ENCODE data around the gene KIF26A. TPM values are rescaled to one million over a fixed set of nuclear protein-coding genes. Genes with fewer than 3 reads are reported as not detected.
"Not testable (repeated sequence)": the region's sequence is repeated elsewhere in the genome, so short reads cannot be mapped to it uniquely, and the experiment has no call there.

The KIF26A gene
- total RNA-seq, 2 donors from 2014 or later, result 0.43 TPM; not detected in 1

DNA sequence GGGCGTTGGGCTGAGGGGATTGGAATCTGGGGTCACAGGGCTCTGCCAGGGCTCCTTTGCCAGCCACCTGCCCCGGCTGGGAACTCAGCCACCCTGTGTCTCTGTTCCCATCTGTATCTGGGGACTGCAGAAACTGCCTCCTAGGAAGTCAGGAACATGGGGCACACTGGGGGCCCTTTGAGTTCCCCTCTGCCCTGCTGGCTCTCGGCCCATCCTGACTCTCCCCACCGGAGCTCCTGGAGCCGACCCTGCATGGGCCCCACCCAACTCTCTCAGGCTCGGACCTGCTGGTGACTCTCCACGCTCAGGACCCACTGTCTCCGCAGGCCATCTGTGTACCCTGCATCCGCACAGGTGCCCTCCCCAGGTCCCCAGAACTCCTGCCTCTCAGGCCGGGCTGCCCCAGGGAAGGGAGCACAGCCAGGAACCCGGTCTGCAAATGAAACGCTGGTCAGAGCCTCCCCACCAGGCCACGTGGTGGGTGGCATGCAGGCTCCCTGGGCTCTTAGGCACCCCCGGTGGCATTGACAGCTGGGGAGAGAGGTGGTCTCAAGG is 82.8 kb downstream of the KIF26A start:
- Mint-ChIP-seq H3K27ac (no peak overlapping the region), H3K36me3 (no peaks in the 10 kb centered on the region), H3K9me3 (no peaks in the 10 kb centered on the region)
- DNase-seq (ENCODE audit: low spot score in 2 of 2), result no peak
- no peak for ATAC-seq

- Mint-ChIP-seq H3K9me3 (no peaks in the 10 kb centered on the region), H3K36me3 (no peaks in the 10 kb centered on the region), H3K27ac (no peak overlapping the region)
- DNase-seq (ENCODE audit: low spot score in 2 of 2) (no peak), ATAC-seq (no peak)
These were observed 83.4 kb downstream of the KIF26A start for GRCh38 chr14:104221636-104222369.

DNA sequence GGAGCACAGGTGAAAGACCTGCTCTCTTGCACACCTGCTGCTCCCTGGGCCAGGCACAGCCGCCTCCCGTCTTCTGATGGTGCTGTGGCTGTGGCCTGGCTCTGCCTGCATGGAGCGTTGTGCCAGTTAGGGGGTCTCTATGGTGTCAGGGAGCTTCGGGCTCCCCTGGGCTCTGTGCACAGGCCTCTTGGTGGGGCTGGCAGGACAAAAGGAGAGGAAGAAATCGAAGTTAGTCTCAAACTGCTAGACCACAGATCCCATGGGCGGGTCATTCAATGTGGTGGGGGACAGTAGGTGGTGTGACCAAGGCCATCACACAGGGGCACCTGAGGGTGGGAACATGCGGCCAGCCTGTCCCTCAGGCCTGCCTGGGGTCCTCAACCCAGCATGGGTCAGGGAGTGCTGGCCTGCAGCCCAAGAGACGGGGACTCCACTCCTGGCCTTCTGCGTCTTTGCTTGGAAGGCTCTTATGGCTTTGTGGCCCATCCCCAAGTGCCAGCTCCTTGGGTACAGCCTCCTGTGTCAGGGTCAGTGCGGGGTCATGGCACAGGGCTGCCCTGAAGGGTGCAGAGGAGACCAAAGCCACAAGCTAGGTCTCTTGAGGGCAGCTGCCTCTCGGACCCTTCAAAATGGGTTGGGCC is 84.1 kb downstream of the KIF26A start:
- Mint-ChIP-seq H3K27ac (no peak overlapping the region), H3K9me3 (no peaks in the 10 kb centered on the region), H3K36me3 (no peaks in the 10 kb centered on the region)
- ATAC-seq, result no peak
- no peak for DNase-seq (ENCODE audit: low spot score in 2 of 2)

DNA sequence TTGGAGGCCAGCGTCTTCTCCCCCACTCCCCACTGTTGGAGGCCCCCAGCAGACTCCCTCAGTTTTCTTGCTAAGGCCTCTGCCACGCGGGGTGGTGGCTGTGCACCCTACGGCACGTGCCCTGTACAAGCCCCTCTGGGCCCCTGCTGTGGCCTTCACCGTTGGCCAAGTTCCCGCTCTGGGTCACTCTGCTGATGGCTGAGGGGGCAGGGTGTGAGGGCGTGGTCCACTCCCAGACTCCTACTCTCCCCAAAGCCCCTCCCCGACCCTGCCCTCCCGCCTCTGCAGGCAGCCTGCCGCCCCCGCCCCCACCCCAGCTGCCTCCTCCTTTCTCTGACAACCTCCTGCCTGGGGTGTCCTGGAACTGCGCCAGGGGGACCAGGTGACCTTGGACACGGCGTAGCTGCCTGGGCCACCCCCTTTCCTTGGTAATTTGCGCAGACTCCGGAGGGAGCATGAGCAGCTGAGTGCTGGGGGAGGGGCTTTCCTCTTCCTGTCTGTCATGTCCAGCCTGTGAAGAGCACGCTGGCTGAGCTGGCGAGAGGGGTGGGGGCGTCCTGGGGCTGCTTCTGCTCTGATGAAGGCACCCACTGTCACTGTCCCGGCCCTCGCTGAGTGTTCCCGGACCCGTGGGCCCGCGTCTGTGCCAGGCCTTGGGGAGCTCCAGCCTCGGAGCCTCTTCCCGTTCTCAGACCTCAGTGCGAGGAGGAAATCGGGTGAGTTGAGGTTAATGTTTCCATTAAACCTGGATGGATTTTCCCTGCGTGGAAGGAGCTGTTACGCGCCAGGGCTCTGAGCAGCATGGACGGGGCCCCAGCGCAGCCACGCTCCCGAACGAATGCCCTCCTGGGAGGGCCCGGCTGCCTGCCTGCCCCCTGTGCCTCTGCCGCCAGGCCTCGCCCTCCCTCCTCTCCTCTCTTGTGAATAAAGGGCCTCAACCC is 85.0 kb downstream of the KIF26A start:
- Mint-ChIP-seq H3K27ac (peak overlapping the region in 1 of 2 donors; percentile 60), H3K36me3 (no peaks in the 10 kb centered on the region), H3K9me3 (peaks cover 0 to 6% of the 10 kb centered on the region in 2 donors)
- DNase-seq (ENCODE audit: low spot score in 2 of 2), result no peak
- ATAC-seq, result no peak

DNA sequence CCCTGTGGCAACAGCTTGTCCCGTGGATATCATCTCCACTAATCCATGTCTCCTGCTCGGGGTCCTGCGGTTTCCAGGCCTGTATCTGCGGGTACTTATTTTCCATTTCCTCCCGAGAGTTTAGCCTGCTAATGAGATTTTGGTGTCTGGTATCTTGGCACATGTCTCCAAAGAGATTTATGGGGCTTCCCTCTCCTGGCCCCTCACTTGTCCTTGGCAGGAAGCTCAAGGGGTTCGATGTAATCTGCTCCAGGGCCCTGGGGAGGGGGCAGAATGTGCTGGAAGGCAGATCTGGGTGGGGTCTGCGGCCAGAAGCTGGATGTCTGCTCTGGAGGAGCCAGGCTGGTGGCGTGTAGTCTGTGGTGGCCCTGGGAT is 85.7 kb downstream of the KIF26A start:
- no peak for ATAC-seq

GRCh38 chr14:104224506-104225277 is 86.3 kb downstream of the KIF26A start:
- peak in 1 of 2 donors; percentile 34 for ATAC-seq
- peak overlapping the region in 1 of 2 donors; percentile 50 for H3K27ac Mint-ChIP-seq
- peak in 1 of 2 donors; percentile 65 for DNase-seq (ENCODE audit: low spot score in 2 of 2)
- no peaks in the 10 kb centered on the region for H3K36me3 Mint-ChIP-seq
- peaks cover 0 to 6% of the 10 kb centered on the region in 2 donors for H3K9me3 Mint-ChIP-seq

More for the DNA sequence above, 85.7 kb downstream of the KIF26A start:
- H3K36me3 Mint-ChIP-seq, result no peaks in the 10 kb centered on the region
- peaks cover 0 to 6% of the 10 kb centered on the region in 2 donors for H3K9me3 Mint-ChIP-seq
- H3K27ac Mint-ChIP-seq, result peak overlapping the region in 1 of 2 donors; percentile 60
- DNase-seq (ENCODE audit: low spot score in 2 of 2), result no peak

DNA sequence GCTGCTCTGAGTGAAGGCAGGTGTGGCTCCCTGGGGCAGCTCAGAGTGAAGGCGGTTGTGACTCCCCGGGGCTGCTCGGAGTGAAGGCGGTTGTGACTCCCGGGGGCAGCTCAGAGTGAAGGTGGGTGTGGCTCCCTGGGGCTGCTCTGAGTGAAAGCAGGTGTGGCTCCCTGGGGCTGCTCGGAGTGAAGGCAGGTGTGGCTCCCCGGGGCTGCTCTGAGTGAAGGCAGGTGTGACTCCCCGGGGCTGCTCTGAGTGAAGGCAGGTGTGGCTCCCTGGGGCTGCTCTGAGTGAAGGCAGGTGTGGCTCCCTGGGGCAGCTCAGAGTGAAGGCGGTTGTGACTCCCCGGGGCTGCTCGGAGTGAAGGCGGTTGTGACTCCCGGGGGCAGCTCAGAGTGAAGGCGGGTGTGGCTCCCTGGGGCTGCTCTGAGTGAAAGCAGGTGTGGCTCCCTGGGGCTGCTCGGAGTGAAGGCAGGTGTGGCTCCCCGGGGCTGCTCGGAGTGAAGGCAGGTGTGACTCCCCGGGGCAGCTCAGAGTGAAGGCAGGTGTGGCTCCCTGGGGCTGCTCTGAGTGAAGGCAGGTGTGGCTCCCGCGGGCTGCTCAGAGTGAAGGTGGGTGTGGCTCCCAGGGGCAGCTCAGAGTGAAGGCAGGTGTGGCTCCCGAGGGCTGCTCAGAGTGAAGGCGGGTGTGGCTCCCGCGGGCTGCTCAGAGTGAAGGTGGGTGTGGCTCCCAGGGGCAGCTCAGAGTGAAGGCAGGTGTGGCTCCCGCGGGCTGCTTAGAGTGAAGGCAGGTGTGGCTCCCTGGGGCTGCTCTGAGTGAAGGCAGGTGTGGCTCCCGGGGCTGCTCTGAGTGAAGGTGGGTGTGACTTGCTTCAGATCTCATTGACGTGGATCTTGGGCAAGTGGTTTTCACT is 87.1 kb downstream of the KIF26A start:
- not testable (repeated sequence) for H3K36me3 Mint-ChIP-seq, ATAC-seq, H3K9me3 Mint-ChIP-seq

DNA sequence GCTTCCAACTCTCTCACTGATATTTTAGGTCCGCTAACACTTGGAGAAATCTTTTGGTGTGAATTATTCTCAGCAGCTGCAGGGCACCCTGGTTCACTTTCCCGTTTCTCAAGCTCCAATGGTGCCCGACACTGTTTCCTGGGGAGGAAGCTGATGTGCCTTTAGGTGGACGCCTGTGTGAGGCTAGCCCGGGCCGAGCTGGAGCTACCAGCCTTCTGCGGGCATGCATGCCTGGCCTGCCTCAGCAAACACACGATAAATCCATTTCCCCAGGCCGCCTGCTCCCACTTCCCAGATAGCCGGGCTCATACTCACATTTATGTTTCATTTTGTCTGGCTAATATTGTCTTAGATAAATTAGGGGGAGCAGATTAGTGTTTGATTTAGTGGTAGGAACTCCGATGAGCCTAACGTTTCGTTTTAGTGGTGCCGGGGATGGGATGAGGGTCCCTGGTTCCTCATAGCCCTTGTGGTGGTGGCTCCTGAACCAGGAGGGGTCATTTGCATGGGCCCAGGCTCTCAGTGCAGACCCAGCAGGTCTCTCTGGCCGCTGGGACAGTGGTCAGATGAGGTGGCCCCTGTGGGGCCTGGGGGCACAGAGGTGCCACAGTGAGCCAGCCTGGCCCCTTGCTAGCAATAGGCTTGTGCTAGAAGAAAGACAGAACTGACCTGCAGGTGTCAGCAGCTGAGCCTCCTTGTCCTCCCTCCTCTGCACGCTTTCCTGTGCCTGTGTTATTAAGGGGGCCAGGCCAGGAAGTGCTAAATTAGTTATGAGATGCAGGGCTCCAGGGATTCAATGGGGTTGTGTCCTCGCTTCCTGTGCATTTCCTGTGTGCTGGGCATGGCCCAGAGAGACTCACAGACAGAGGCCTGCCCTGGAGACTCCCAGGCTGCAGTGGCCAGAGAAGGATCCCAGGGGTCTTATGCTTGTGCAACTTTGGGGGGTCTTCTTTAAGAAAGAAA is 88.3 kb downstream of the KIF26A start:
- H3K9me3 Mint-ChIP-seq, result peaks cover 0 to 6% of the 10 kb centered on the region in 2 donors
- no peak overlapping the region for H3K27ac Mint-ChIP-seq
- no peaks in the 10 kb centered on the region for H3K36me3 Mint-ChIP-seq
- no peak for ATAC-seq
- DNase-seq (ENCODE audit: low spot score in 2 of 2), result no peak

More for the DNA sequence above, 87.1 kb downstream of the KIF26A start:
- H3K27ac Mint-ChIP-seq; DNase-seq (ENCODE audit: low spot score in 2 of 2): not testable (repeated sequence)

DNA sequence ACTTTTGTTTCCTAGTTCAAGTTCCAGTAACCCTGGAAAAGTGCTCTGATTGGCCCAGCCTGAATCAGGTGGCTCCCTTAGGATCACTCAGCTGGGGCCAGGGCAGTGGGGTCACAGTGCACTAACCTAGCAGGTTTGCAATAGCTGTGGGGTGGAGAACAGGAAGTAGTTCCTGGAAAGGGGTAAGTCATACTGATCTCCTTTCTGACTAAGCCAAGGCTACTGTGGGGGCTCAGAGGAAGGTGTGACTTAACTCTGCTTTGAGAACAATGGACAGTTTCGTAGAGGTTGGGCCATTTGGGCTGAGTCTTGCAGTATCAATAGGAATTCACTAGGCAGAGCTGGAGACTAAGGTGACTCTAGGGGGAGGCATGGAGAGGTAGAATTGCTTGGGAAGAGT is 89.4 kb downstream of the KIF26A start:
- ATAC-seq (peak; percentile 95 to 99), DNase-seq (ENCODE audit: low spot score in 2 of 2) (peak in 1 of 2 donors; percentile 41)
- H3K36me3 Mint-ChIP-seq, result no peaks in the 10 kb centered on the region
- peak overlapping the region; percentile 12 to 92 for H3K27ac Mint-ChIP-seq
- H3K9me3 Mint-ChIP-seq, result peaks cover 0 to 6% of the 10 kb centered on the region in 2 donors

DNA sequence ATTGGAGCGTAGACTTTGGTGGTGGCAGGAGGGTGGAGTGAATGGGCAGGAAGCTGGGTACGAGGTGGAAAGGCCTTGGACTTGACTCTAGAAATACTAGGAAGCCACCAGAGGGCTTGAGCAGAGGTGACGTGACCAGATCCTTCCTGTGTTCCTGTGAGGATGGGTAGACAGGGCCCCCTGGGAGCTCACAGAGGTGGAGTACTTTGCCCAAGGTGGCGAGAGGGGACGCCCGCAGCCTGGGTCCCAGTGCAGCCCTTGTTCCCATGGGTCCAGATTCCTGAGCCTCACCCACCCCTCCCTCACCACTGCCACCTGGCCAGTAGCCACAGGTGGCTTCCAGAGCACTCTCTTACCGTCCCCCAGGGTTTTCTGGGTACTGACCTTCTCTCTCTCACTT is 89.8 kb downstream of the KIF26A start:
- no peak for DNase-seq (ENCODE audit: low spot score in 2 of 2)
- H3K9me3 Mint-ChIP-seq, result peaks cover under 1 to 7% of the 10 kb centered on the region in 2 donors
- ATAC-seq, result no peak
- peaks cover 0 to under 1% of the 10 kb centered on the region in 2 donors for H3K36me3 Mint-ChIP-seq
- H3K27ac Mint-ChIP-seq, result peak overlapping the region; percentile 12 to 92

GRCh38 chr14:104228716-104229533 is 90.5 kb downstream of the KIF26A start:
- peak overlapping the region in 1 of 2 donors; percentile 12 for H3K27ac Mint-ChIP-seq
- H3K36me3 Mint-ChIP-seq, result peaks cover 0 to 8% of the 10 kb centered on the region in 2 donors
- H3K9me3 Mint-ChIP-seq, result peaks cover 6 to 14% of the 10 kb centered on the region in 2 donors
- no peak for ATAC-seq
- no peak for DNase-seq (ENCODE audit: low spot score in 2 of 2)

DNA sequence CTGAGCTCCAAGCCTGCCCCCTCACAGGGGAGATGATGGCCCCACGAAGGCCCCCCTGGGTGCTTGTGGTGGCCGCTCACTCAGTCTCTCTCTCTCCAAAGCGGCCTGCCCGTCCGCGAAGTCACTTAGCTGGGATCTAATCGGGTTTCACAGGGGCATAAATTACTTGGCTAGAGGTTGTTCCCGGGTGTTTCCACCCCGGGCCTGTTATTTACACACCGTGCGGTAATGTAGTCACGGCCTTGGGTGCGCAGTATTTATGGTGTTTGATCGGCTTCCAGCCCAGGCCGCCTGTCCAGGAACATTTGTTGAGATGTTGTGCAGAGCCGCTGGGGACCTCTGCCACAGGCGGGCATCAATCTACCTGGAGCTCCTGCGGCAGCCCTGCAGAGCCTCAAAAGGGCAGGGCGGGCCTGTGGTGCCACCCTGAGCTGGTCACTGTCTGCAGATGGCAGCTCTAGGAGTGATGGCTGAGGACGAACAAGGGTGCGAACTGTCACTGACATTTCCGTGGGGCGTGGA is 91.2 kb downstream of the KIF26A start:
- DNase-seq (ENCODE audit: low spot score in 2 of 2), result no peak
- peaks cover 6 to 14% of the 10 kb centered on the region in 2 donors for H3K9me3 Mint-ChIP-seq
- no peak for ATAC-seq
- H3K36me3 Mint-ChIP-seq, result peaks cover 0 to 10% of the 10 kb centered on the region in 2 donors
- H3K27ac Mint-ChIP-seq, result no peak overlapping the region
